ENCODE results near the gene CDH4. TPM values are rescaled to one million over a fixed set of nuclear protein-coding genes. Genes with fewer than 3 reads are reported as not detected.
A peak's percentile ranks its signal among the peaks of the same experiment; 100 is the strongest.
"Not testable (repeated sequence)": the region's sequence is repeated elsewhere in the genome, so short reads cannot be mapped to it uniquely, and the experiment has no call there.

CDH4 gene
- total RNA-seq, 1 experiment from 2014 or later: 5.3 TPM

DNA sequence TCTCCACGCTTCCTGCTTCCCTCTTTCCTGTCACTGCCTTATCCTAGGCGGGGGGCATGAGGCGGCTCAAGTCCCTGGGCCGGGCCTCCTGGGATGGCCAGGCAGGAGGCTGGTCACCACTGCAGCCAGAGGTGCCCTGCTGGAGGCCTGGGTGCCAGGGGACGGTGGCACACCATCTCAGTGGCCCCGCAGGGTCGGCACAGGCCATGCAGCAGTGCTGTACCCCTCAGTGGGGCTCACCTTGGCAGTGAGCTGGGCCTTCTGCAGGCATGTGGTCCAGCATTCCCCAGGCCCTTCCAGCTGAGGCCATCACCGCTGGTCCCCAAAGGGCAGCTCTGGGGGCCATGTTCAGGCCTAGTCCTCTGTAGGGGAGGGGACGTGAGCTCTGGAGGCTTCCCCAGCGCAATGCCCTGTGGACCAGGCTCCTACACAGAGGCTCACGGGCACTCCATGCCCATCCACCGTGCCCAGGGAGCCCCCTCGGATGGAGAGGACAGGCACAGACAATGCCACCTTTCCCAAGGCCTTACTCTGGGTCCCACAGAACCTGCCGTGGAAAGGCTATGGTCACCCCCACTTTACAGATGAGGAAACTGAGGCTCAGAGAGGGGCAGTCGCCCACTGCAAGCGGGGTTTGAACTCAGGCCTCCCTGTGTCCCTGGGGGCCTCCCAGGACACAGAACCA, 689.8 kb downstream of the CDH4 start (continued):
- TF ChIP-seq, protein P1, sequence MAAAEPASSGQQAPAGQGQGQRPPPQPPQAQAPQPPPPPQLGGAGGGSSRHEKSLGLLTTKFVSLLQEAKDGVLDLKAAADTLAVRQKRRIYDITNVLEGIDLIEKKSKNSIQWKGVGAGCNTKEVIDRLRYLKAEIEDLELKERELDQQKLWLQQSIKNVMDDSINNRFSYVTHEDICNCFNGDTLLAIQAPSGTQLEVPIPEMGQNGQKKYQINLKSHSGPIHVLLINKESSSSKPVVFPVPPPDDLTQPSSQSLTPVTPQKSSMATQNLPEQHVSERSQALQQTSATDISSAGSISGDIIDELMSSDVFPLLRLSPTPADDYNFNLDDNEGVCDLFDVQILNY (CRISPR knock-in tag; IDR thresholded peaks at IDR 0.05): no peak

DNA sequence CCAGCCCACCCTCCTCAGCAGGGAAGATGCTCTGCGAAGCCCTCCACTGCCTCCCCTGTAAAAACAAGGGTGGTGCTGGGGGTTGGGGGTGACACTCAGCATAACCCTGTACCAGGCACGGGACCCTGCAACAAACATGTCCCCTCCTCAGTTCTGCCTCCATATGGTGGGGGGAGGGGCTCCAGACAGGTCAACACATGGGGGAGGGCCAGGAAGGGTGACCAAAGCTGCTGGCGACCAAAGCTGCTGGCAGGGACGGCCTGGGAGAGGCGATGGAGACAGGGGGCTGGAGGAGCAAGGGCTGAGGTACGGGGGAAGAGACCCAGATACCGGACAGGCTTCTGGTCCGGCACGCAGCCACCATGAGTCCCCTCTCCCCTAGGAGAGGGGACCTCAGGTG, 690.5 kb downstream of the CDH4 start:
- ATAC-seq: no peak
- TF ChIP-seq TCF7 (CRISPR knock-in tag; IDR thresholded peaks at IDR 0.05; ENCODE audit: low read depth) (no peak), ATF1 (CRISPR knock-in tag; IDR thresholded peaks at IDR 0.05) (no peak), ATF3 (CRISPR knock-in tag; conservative IDR thresholded peaks at IDR 0.05) (no peak), TEAD4 (CRISPR knock-in tag; IDR thresholded peaks at IDR 0.05) (no peak), FOXJ3 (CRISPR knock-in tag; IDR thresholded peaks at IDR 0.05; ENCODE audit: borderline replicate concordance) (no peak), SOX15 (CRISPR knock-in tag; IDR thresholded peaks at IDR 0.05) (no peak), PRDM15 (CRISPR knock-in tag; IDR thresholded peaks at IDR 0.05) (no peak), CREB1 (CRISPR knock-in tag; IDR thresholded peaks at IDR 0.05) (no peak), SMAD4 (CRISPR knock-in tag; IDR thresholded peaks at IDR 0.05) (no peak), FOXK1 (CRISPR knock-in tag; IDR thresholded peaks at IDR 0.05) (no peak), ZNF425 (CRISPR knock-in tag; conservative IDR thresholded peaks at IDR 0.05) (no peak), ZNF263 (CRISPR knock-in tag; IDR thresholded peaks at IDR 0.05; ENCODE audit: low read depth) (no peak)
- Mint-ChIP-seq H3K27me3 (ENCODE audit: low read depth) (no peaks in the 10 kb centered on the region), H3K4me3 (no peak overlapping the region), H3K4me1 (no peaks in the 10 kb centered on the region), H3K36me3 (peaks cover 6% of the 10 kb centered on the region), H3K27ac (no peak overlapping the region), H3K9me3 (0 out of 2 replicates have a peak, but pooled peaks cover 2% of the 10 kb centered on the region)
- DNase-seq (ENCODE audit: low spot score): peak; percentile 8
- ChIA-PET CTCF (no interaction called here), POLR2A (no interaction called here)

GRCh38 chr20:61944967-61945366, 692.9 kb downstream of the CDH4 start:
- H3K27ac Mint-ChIP-seq; H3K36me3 Mint-ChIP-seq; H3K9me3 Mint-ChIP-seq; POLR2A ChIA-PET; H3K4me1 Mint-ChIP-seq; H3K27me3 Mint-ChIP-seq (ENCODE audit: low read depth); H3K4me3 Mint-ChIP-seq; ATAC-seq; CTCF ChIA-PET: not testable (repeated sequence)
- DNase-seq (ENCODE audit: low spot score): peak; percentile 4

GRCh38 chr20:61945495-61945894, 693.4 kb downstream of the CDH4 start:
- H3K27me3 Mint-ChIP-seq (ENCODE audit: low read depth); ATAC-seq; H3K36me3 Mint-ChIP-seq; POLR2A ChIA-PET; H3K4me3 Mint-ChIP-seq; CTCF ChIA-PET; H3K4me1 Mint-ChIP-seq; H3K9me3 Mint-ChIP-seq; H3K27ac Mint-ChIP-seq: not testable (repeated sequence)
- DNase-seq (ENCODE audit: low spot score): peak; percentile 5

DNA sequence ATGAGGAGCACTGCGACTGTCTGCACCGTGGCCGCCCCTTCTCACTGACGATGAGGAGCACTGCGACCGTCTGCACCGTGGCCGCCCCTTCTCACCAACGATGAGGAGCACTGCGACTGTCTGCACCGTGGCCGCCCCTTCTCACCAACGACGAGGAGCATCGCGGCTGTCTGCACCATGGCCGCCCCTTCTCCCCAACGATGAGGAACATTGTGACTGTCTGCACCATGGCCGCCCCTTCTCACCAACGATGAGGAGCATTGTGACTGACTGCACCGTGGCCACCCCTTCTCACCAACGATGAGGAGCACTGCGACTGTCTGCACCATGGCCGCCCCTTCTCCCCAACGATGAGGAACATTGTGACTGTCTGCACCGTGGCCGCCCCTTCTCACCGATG, 696.0 kb downstream of the CDH4 start:
- ATAC-seq; H3K9me3 Mint-ChIP-seq; POLR2A ChIA-PET; H3K27me3 Mint-ChIP-seq (ENCODE audit: low read depth); H3K27ac Mint-ChIP-seq; H3K4me3 Mint-ChIP-seq; H3K36me3 Mint-ChIP-seq; CTCF ChIA-PET: not testable (repeated sequence)
- peak; percentile 4 for DNase-seq (ENCODE audit: low spot score)
- H3K4me1 Mint-ChIP-seq: peaks cover 14% of the 10 kb centered on the region
